HG03159 (cell line): ENCODE results near the gene CAT.

Source experiments
- ATAC-seq: cut with Tn5 transposase; IDR thresholded peaks from one replicate; pipeline ENCODE4 v1.9.1; 2021; ENCODE audit warnings: mild to moderate bottlenecking, moderate library complexity; ENCODE audit not compliant: unreplicated experiment

The CAT gene

DNA sequence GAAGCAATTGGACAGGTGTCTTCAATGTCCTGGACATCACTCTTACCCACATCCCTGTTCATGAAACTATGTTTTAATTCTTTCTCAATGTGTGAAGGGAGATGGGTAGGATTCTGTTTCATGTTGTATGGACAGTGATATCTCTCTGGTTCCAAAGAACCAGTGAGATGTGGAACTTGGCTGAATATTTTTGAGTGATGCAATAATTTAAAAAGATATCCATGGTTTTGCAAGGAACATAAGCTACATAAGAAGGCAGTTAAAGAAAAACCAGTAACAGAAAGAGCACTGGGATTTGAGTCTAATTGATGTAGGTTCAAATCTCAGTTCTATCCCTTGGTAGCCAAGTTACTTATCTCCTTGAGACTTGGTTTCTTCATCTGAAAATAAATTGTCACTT lies 82.5 kb downstream of the CAT start:
- ATAC-seq: no peak
